Skeletal muscle satellite cell (primary cell): ENCODE measurements around the gene OLFM3.

ENCODE experiments used
- H3K27me3 ChIP-seq: 2 replicates; pipeline ENCODE4 v1.7.0; 2013; ENCODE audit warnings: low read length; ENCODE audit not compliant: control insufficient read depth, insufficient read depth
- H3K36me3 ChIP-seq: 2 replicates; pipeline ENCODE4 v1.7.0; 2013; ENCODE audit warnings: mild to moderate bottlenecking, control low read depth, low read length; ENCODE audit not compliant: insufficient read depth
- H3K4me1 ChIP-seq: 2 replicates; pipeline ENCODE4 v1.7.0; 2013; ENCODE audit warnings: low read length; ENCODE audit not compliant: control insufficient read depth, insufficient read depth
- H3K4me2 ChIP-seq: 2 replicates; pipeline ENCODE4 v1.7.0; 2013; ENCODE audit warnings: mild to moderate bottlenecking, low read length
- H3K4me3 ChIP-seq: 2 replicates; pipeline ENCODE4 v1.7.0; 2013; ENCODE audit warnings: low read length
- H3K9ac ChIP-seq: 2 replicates; pipeline ENCODE4 v1.7.0; 2013; ENCODE audit warnings: mild to moderate bottlenecking, low read depth, low read length, moderate library complexity
- H3K9me3 ChIP-seq: replicated peaks from 2 replicates; pipeline ENCODE4 v1.7.0; 2013; ENCODE audit warnings: mild to moderate bottlenecking, control low read depth, low read length

The OLFM3 gene

DNA sequence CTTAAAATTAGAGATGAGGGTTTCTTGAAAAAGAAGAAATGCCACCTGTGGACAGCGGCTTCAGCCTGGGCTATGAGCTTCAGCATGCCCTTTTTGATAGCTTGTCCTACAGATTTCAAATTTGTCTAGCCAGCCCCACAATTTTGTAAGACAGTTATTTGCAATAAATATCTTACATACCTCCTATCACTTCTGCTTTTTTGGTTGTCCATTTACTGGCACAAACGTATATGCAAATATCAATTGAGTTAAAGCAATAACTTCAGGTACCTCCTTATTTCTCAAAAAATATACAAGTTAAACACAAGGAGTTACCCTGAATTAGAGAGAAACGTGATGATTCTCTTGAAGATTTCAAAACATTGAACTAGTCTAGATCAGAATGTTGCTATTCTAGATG is 53.5 kb downstream of the OLFM3 start:
- H3K4me2 ChIP-seq, result no peak overlapping the region
- no peaks in the 10 kb centered on the region for H3K4me1 ChIP-seq
- no peaks in the 10 kb centered on the region for H3K9me3 ChIP-seq
- H3K27me3 ChIP-seq, result no peaks in the 10 kb centered on the region
- no peaks in the 10 kb centered on the region for H3K36me3 ChIP-seq
- no peak overlapping the region for H3K4me3 ChIP-seq
- no peak overlapping the region for H3K9ac ChIP-seq

GRCh38 chr1:101942516-101943193 is 54.1 kb downstream of the OLFM3 start:
- H3K27me3 ChIP-seq, result no peaks in the 10 kb centered on the region
- no peak overlapping the region for H3K9ac ChIP-seq
- no peaks in the 10 kb centered on the region for H3K9me3 ChIP-seq
- no peak overlapping the region for H3K4me2 ChIP-seq
- no peak overlapping the region for H3K4me3 ChIP-seq
- H3K36me3 ChIP-seq, result no peaks in the 10 kb centered on the region
- H3K4me1 ChIP-seq, result no peaks in the 10 kb centered on the region

GRCh38 chr1:101938681-101939080 is 58.0 kb downstream of the OLFM3 start:
- Histone ChIP-seq H3K36me3 (no peaks in the 10 kb centered on the region), H3K9me3 (no peaks in the 10 kb centered on the region), H3K4me1 (no peaks in the 10 kb centered on the region), H3K27me3 (no peaks in the 10 kb centered on the region), H3K4me3 (no peak overlapping the region), H3K4me2 (no peak overlapping the region), H3K9ac (no peak overlapping the region)

- no peaks in the 10 kb centered on the region for H3K4me1 ChIP-seq
- no peaks in the 10 kb centered on the region for H3K36me3 ChIP-seq
- no peaks in the 10 kb centered on the region for H3K27me3 ChIP-seq
- no peaks in the 10 kb centered on the region for H3K9me3 ChIP-seq
- H3K4me2 ChIP-seq, result no peak overlapping the region
- no peak overlapping the region for H3K9ac ChIP-seq
- no peak overlapping the region for H3K4me3 ChIP-seq
Measured at GRCh38 chr1:101929343-101929742, 67.4 kb downstream of the OLFM3 start.

- Histone ChIP-seq H3K9me3 (no peaks in the 10 kb centered on the region), H3K4me1 (no peaks in the 10 kb centered on the region), H3K27me3 (no peaks in the 10 kb centered on the region), H3K9ac (no peak overlapping the region), H3K36me3 (no peaks in the 10 kb centered on the region), H3K4me3 (no peak overlapping the region), H3K4me2 (no peak overlapping the region)
Measured at GRCh38 chr1:101928829-101929228, 67.9 kb downstream of the OLFM3 start.

GRCh38 chr1:101924700-101925099 is 72.0 kb downstream of the OLFM3 start:
- Histone ChIP-seq H3K9me3 (no peaks in the 10 kb centered on the region), H3K4me3 (no peak overlapping the region), H3K27me3 (no peaks in the 10 kb centered on the region), H3K4me2 (no peak overlapping the region), H3K9ac (no peak overlapping the region), H3K4me1 (no peaks in the 10 kb centered on the region), H3K36me3 (no peaks in the 10 kb centered on the region)

GRCh38 chr1:101920577-101920976 is 76.1 kb downstream of the OLFM3 start:
- Histone ChIP-seq H3K9me3 (no peaks in the 10 kb centered on the region), H3K4me2 (no peak overlapping the region), H3K36me3 (no peaks in the 10 kb centered on the region), H3K4me3 (no peak overlapping the region), H3K4me1 (no peaks in the 10 kb centered on the region), H3K27me3 (no peaks in the 10 kb centered on the region), H3K9ac (no peak overlapping the region)

DNA sequence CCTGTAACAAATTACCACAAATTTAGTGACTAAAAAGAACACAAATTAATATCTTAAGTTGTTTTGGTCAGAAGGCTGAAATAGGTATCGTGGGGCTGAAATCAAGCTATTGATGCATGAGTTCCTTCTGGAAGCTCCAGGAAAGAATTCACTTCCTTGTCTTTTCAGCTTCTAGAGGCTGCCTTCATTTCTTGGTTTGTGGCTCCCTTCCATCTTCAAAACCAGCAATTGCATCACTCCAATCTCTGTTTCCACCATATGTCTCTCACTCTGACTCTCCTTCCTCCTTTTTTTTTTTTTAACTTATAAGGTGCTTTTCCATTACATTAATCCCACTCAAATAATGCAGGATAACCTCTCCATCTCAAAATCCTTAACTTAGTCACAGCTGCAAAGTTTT is 78.4 kb downstream of the OLFM3 start:
- Histone ChIP-seq H3K36me3 (no peaks in the 10 kb centered on the region), H3K27me3 (no peaks in the 10 kb centered on the region), H3K4me3 (no peak overlapping the region), H3K4me1 (no peaks in the 10 kb centered on the region), H3K9me3 (no peaks in the 10 kb centered on the region), H3K4me2 (no peak overlapping the region), H3K9ac (no peak overlapping the region)

DNA sequence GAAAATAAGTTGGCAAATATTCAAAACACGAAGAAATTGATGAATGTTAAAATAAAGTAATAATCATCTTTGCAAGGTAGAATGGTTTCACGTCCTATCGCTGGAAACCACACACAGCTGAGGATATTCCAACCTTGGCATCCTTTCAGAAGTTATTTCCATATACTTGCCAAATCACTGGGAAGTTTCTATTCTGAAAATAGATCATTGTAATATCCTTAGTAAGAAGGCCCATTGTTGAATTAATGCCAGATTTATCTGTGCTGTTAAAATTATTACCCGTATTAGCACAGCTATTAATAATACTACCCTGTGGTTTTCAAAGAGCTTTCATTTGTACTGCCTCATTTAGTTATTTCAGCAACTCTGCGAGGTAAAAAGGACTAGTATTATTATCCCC is 81.1 kb downstream of the OLFM3 start:
- Histone ChIP-seq H3K27me3 (no peaks in the 10 kb centered on the region), H3K4me3 (no peak overlapping the region), H3K9ac (no peak overlapping the region), H3K4me2 (no peak overlapping the region), H3K9me3 (no peaks in the 10 kb centered on the region), H3K36me3 (no peaks in the 10 kb centered on the region), H3K4me1 (no peaks in the 10 kb centered on the region)

DNA sequence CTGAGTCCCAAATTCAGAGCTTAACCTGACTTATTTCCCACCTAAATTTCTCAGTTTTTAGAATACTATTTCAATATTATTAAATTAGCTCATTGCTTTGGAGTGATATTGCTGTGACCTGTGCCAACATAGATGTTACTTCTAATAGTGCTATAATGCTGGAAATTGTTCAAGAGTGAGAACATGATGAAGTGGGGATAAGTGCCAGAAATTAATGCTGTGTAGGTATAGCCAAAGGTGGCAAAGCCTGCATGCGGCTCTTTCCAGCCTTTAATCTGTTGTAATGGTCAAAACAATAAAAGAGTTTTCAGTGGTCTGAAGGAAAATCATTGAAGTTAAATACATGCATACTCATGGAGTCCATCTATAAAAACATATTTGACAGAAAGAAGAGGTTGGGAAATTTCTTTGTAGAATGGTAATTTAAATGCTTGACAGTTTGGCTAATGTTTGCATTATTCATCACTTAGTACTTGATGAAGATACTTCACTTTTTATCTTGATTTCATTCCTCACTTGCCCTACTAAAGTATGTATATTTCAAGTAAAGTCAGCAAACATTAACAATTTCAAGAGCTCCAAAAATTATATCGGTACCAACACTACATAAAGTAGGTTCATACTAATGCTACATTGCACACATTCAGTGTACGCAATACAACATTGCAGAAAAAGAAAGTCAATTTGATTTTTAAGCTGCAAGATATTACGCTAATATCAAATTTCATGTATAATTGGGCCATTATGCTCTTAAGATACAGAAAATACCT is 82.1 kb downstream of the OLFM3 start:
- Histone ChIP-seq H3K4me1 (no peaks in the 10 kb centered on the region), H3K9ac (no peak overlapping the region), H3K4me2 (no peak overlapping the region), H3K4me3 (no peak overlapping the region), H3K36me3 (no peaks in the 10 kb centered on the region), H3K9me3 (no peaks in the 10 kb centered on the region), H3K27me3 (no peaks in the 10 kb centered on the region)

DNA sequence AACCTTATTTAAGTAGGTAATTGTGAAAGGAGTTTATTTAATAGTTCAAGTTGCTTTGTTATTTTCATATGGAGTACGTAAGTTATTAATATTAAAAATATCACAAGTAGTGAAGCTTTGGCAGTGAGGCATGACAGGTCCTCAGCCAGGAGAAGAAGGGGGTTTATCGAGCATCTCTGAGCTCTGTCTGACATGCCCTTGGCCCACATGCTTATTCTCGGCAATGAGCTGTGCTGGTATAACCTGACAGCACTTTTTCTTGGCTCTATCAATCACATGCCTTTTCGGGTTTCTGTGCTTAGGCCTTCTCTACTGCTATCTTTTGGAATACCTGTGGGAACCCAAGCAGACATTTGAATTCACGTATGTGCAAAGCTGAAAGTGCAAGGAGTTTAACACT is 84.8 kb downstream of the OLFM3 start:
- Histone ChIP-seq H3K4me2 (no peak overlapping the region), H3K9ac (no peak overlapping the region), H3K4me1 (no peaks in the 10 kb centered on the region)

DNA sequence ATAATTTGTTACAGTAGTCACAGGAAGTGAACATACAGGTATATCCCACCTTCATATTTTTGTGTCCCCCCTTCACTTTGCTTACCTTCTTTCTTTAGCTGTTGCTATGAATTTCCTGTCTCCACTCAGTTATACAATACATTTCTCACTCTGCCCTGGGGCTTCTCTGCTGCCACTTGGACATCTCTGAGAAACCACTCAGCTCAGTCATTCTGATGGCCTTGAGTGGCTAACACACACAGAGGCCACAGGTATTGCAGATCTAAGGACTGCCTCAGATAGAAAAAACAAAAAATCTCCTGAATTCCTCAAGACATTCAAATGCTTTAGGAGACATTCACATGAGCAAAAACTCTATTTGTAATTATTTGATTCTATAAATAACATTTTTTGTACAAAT is 87.7 kb downstream of the OLFM3 start:
- Histone ChIP-seq H3K4me2 (no peak overlapping the region), H3K9ac (no peak overlapping the region), H3K4me1 (no peaks in the 10 kb centered on the region), H3K4me3 (no peak overlapping the region), H3K9me3 (no peaks in the 10 kb centered on the region), H3K27me3 (no peaks in the 10 kb centered on the region), H3K36me3 (no peaks in the 10 kb centered on the region)

More for the DNA sequence above, 84.8 kb downstream of the OLFM3 start:
- Histone ChIP-seq H3K9me3 (no peaks in the 10 kb centered on the region), H3K27me3 (no peaks in the 10 kb centered on the region), H3K36me3 (no peaks in the 10 kb centered on the region), H3K4me3 (no peak overlapping the region)
